ENCODE data around the gene NPEPL1.
A peak's percentile ranks its signal among the peaks of the same experiment; 100 is the strongest.

Gene NPEPL1

DNA sequence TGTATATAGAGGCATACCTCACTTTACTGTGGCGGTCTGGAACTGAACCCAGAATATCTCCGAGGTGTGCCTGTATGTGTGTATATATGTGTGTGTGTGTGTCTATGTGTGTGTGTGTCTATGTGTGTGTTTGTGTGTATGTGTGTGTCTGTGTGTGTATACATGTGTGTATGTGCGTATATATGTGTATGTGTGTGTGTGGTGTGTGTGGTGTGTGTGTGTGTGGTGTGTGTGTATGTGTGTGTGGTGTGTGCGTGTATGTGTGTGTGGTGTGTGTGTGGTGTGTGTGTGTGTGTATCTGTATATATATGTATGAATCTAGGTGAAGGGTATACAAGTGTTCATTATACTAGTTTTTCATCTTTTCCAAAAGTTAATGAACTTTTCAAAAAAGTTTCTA lies 4.2 kb upstream of the NPEPL1 start:
- DNase-seq (ENCODE audit: low read depth) = no peak
- no peak overlapping the region for H3K4me3 ChIP-seq (ENCODE audit: low read length)
- H3K27me3 ChIP-seq (replicated peaks; ENCODE audit: control insufficient read depth, insufficient read depth, low read length) = no peaks in the 10 kb centered on the region
- H3K9me3 ChIP-seq (ENCODE audit: control insufficient read depth, low read length) = no peaks in the 10 kb centered on the region
- H3K36me3 ChIP-seq (ENCODE audit: control insufficient read depth, insufficient read depth, low read length, severe bottlenecking) = peaks cover 3% of the 10 kb centered on the region
- peaks cover 25% of the 10 kb centered on the region for H3K4me1 ChIP-seq (ENCODE audit: control insufficient read depth, insufficient read depth, low read length)
- H3K9ac ChIP-seq (ENCODE audit: low read length) = peak overlapping the region; percentile 25

GRCh38 chr20:58688840-58689239 lies 3.8 kb upstream of the NPEPL1 start:
- Histone ChIP-seq H3K27me3 (replicated peaks; ENCODE audit: control insufficient read depth, insufficient read depth, low read length) (no peaks in the 10 kb centered on the region), H3K9me3 (ENCODE audit: control insufficient read depth, low read length) (no peaks in the 10 kb centered on the region), H3K4me3 (ENCODE audit: low read length) (no peak overlapping the region), H3K36me3 (ENCODE audit: control insufficient read depth, insufficient read depth, low read length, severe bottlenecking) (peaks cover 3% of the 10 kb centered on the region), H3K9ac (ENCODE audit: low read length) (peak overlapping the region; percentile 25), H3K4me1 (ENCODE audit: control insufficient read depth, insufficient read depth, low read length) (peaks cover 30% of the 10 kb centered on the region)
- no peak for DNase-seq (ENCODE audit: low read depth)

DNA sequence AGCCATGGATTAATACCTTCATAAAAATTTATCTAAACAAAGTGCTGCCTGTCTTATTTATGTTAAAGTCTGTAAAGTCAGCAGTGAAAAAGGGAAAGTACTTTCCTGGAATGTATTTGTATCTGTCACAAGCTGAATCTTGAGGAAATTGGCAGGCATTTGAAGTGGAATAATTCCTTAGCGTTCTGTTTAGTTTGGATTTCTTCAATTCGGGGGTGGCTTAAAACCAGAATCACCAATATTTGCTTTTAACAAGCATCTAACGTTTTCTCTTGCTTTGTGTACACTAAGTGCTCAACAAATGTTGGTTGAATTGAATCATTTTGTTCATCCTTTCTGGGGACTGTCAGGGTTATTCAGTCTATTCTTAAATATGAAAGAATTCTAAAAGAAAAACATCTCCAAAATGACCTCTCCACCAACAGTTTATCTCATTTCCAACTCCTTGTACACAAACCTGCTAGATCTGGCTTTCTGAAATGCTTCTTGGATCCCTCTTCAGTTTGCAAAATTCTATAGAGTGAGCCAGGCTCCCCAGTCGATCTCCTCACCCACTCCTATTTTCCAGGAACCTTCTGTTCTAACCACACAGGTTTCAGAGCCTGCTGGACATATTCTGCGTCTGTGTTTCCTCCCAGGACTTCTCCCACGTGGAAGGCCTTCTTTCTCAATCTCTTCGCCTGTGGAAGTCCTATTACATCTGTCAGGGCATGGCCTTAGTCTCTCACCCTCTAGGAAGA lies 2.0 kb upstream of the NPEPL1 start:
- no peaks in the 10 kb centered on the region for H3K9me3 ChIP-seq (ENCODE audit: control insufficient read depth, low read length)
- peaks cover 38% of the 10 kb centered on the region for H3K4me1 ChIP-seq (ENCODE audit: control insufficient read depth, insufficient read depth, low read length)
- H3K36me3 ChIP-seq (ENCODE audit: control insufficient read depth, insufficient read depth, low read length, severe bottlenecking) = peaks cover 6% of the 10 kb centered on the region
- peak overlapping the region; percentile 42 for H3K4me3 ChIP-seq (ENCODE audit: low read length)
- H3K9ac ChIP-seq (ENCODE audit: low read length) = peak overlapping the region; percentile 84
- H3K27me3 ChIP-seq (replicated peaks; ENCODE audit: control insufficient read depth, insufficient read depth, low read length) = no peaks in the 10 kb centered on the region
- DNase-seq (ENCODE audit: low read depth) = peak; percentile 57

DNA sequence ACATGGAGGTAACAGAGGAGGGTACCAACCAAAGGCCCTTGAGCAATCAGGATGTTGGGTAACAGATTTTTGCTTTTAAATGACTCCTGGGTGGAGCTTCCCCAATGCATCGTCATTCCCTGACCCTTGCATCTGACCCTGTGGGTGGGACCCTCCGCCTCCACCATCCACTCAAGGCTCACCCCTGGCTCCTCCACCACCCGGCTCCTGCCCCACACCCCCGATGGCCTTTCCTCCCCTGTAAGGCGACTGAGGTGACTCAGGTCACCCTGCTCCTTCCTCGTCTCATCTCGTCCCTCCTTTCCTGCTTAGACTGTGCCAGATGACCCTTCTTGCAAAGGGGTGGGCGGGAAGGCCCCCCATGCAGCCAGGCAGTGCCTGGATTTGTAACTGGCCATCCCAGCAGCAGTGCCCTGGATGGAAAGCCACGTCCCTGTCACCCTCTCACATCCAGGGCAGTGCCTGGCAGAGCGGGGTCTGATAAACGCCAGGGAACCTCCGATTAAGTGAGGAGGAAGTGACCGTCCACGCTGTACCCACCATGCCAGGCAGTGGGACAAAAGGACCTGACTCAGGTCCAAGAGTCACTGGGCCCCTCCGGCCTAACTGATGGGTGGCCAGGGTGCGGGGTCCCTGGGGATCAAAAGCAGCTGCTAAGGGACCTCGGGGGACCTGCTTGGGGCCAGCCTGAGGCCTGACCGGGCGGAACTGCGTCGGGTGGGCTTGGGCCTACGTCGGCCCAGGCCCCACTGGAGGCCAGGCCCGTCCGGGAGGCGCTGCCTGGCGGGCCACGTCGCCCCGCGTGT lies 624 bp upstream of the NPEPL1 start:
- H3K4me3 ChIP-seq (ENCODE audit: low read length) = no peak overlapping the region
- H3K4me1 ChIP-seq (ENCODE audit: control insufficient read depth, insufficient read depth, low read length) = peaks cover 38% of the 10 kb centered on the region
- no peaks in the 10 kb centered on the region for H3K27me3 ChIP-seq (replicated peaks; ENCODE audit: control insufficient read depth, insufficient read depth, low read length)
- H3K9ac ChIP-seq (ENCODE audit: low read length) = peak overlapping the region; percentile 84
- peaks cover 20% of the 10 kb centered on the region for H3K36me3 ChIP-seq (ENCODE audit: control insufficient read depth, insufficient read depth, low read length, severe bottlenecking)
- DNase-seq (ENCODE audit: low read depth) = peak; percentile 21
- no peaks in the 10 kb centered on the region for H3K9me3 ChIP-seq (ENCODE audit: control insufficient read depth, low read length)

GRCh38 chr20:58693226-58694006 lies 816 bp downstream of the NPEPL1 start:
- DNase-seq (ENCODE audit: low read depth) = no peak
- Histone ChIP-seq H3K9ac (ENCODE audit: low read length) (peak overlapping the region; percentile 88), H3K4me1 (ENCODE audit: control insufficient read depth, insufficient read depth, low read length) (peaks cover 38% of the 10 kb centered on the region), H3K36me3 (ENCODE audit: control insufficient read depth, insufficient read depth, low read length, severe bottlenecking) (peaks cover 29% of the 10 kb centered on the region), H3K4me3 (ENCODE audit: low read length) (peak overlapping the region; percentile 80), H3K9me3 (ENCODE audit: control insufficient read depth, low read length) (no peaks in the 10 kb centered on the region), H3K27me3 (replicated peaks; ENCODE audit: control insufficient read depth, insufficient read depth, low read length) (no peaks in the 10 kb centered on the region)

DNA sequence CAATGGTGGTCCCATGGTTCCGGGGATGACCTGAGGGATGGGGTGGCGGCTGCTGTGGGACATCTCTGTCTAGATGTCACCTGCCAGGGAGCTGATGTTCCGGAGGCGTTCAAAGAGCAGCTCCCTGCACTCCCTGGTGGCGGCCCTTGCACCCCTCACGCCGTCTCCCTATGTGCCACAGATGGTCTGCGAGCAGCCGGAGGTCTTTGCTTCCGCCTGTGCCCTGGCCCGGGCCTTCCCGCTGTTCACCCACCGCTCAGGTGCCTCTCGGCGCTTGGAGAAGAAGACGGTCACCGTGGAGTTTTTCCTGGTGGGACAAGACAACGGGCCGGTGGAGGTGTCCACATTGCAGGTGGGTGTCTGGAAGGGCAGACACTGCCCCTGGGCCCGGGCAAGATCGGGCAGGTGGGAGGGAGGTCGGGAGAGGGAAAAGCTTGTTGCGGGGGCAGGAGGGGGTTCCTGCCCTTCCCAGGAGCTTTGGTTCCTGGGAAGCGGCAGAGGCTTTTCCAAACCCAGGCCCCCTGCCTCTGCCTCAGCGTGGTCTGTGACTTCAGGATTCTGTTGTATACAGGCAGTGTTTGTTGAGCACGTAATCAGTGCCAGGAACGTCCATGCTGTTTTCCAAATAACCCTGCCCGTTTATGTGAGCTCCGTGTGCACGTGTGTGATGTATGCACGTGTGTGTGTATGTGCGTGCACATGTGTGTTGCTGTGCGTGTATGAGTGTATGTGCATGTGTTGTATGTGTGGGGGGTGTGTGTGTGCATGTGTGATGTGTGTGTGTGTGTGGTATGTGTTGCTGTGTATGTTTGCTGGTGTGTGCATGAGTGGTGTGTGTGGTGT lies 1.9 kb downstream of the NPEPL1 start:
- Histone ChIP-seq H3K27me3 (replicated peaks; ENCODE audit: control insufficient read depth, insufficient read depth, low read length) (no peaks in the 10 kb centered on the region), H3K36me3 (ENCODE audit: control insufficient read depth, insufficient read depth, low read length, severe bottlenecking) (peaks cover 29% of the 10 kb centered on the region), H3K9me3 (ENCODE audit: control insufficient read depth, low read length) (no peaks in the 10 kb centered on the region), H3K4me3 (ENCODE audit: low read length) (peak overlapping the region; percentile 80), H3K9ac (ENCODE audit: low read length) (peak overlapping the region; percentile 88), H3K4me1 (ENCODE audit: control insufficient read depth, insufficient read depth, low read length) (peaks cover 45% of the 10 kb centered on the region)
- no peak for DNase-seq (ENCODE audit: low read depth)

DNA sequence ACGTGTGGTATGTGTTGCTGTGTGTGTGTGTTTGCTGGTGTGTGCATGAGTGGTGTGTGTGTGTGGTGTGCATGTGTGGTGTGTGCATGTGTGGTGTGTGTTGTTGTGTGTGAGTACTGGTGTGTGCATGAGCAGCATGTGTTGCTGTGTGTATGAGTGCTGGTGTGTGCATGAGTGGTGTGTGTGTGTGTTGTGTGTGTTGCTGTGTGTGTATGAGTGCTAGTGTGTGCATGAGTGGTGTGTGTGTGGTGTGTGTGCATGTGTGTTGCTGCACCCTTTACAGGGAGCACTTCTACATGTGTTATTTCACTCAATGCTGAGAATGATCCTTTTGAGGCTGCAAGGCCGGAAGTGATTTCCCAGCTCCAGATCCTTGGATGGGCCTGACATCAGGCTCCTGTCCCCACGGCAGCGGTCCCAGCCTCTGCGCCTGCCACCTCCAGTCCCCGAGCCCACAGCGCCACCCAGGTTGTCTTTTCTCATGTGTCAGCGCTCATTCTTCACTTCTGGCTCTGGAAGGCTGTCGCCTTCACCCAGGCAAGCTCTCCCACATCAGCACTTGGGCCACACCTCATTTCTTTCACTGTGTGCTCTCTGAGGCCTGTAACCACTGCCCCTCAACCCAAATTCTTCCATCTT lies 2.6 kb downstream of the NPEPL1 start:
- H3K4me3 ChIP-seq (ENCODE audit: low read length) = no peak overlapping the region
- no peak for DNase-seq (ENCODE audit: low read depth)

DNA sequence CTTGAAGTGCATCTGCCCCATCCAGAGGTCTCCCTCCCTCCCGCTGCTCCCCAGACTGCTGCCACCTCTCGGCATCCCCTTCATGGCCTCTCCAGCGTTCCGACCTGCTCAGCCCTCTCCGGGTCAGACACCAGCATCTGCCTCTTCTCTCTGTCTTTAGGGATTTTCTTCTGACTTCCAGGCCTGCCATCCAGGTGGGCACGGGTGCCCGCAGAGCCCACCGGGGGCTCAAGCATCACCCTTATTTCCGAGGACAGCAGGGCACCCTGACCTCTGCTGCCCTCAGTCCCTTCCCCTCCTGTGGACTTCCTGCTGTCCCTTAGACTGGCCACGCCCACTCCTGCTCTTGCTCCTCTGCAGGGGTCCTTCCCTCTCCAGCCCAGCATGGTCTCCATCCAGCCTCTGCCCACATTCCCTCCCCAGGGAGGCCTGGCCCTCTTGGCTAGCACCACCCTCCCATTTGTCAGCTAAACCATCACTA lies 3.3 kb downstream of the NPEPL1 start:
- no peak overlapping the region for H3K9ac ChIP-seq (ENCODE audit: low read length)
- no peaks in the 10 kb centered on the region for H3K27me3 ChIP-seq (replicated peaks; ENCODE audit: control insufficient read depth, insufficient read depth, low read length)
- H3K4me1 ChIP-seq (ENCODE audit: control insufficient read depth, insufficient read depth, low read length) = peaks cover 50% of the 10 kb centered on the region
- H3K36me3 ChIP-seq (ENCODE audit: control insufficient read depth, insufficient read depth, low read length, severe bottlenecking) = peaks cover 29% of the 10 kb centered on the region
- no peak overlapping the region for H3K4me3 ChIP-seq (ENCODE audit: low read length)
- DNase-seq (ENCODE audit: low read depth) = no peak
- no peaks in the 10 kb centered on the region for H3K9me3 ChIP-seq (ENCODE audit: control insufficient read depth, low read length)

More for the DNA sequence above, 2.6 kb downstream of the NPEPL1 start:
- Histone ChIP-seq H3K9ac (ENCODE audit: low read length) (no peak overlapping the region), H3K4me1 (ENCODE audit: control insufficient read depth, insufficient read depth, low read length) (peaks cover 50% of the 10 kb centered on the region), H3K27me3 (replicated peaks; ENCODE audit: control insufficient read depth, insufficient read depth, low read length) (no peaks in the 10 kb centered on the region), H3K36me3 (ENCODE audit: control insufficient read depth, insufficient read depth, low read length, severe bottlenecking) (peaks cover 29% of the 10 kb centered on the region), H3K9me3 (ENCODE audit: control insufficient read depth, low read length) (no peaks in the 10 kb centered on the region)

GRCh38 chr20:58696411-58696961 lies 3.9 kb downstream of the NPEPL1 start:
- no peak overlapping the region for H3K4me3 ChIP-seq (ENCODE audit: low read length)
- H3K9me3 ChIP-seq (ENCODE audit: control insufficient read depth, low read length) = no peaks in the 10 kb centered on the region
- H3K4me1 ChIP-seq (ENCODE audit: control insufficient read depth, insufficient read depth, low read length) = peaks cover 45% of the 10 kb centered on the region
- DNase-seq (ENCODE audit: low read depth) = no peak
- H3K27me3 ChIP-seq (replicated peaks; ENCODE audit: control insufficient read depth, insufficient read depth, low read length) = no peaks in the 10 kb centered on the region
- H3K36me3 ChIP-seq (ENCODE audit: control insufficient read depth, insufficient read depth, low read length, severe bottlenecking) = peaks cover 29% of the 10 kb centered on the region
- no peak overlapping the region for H3K9ac ChIP-seq (ENCODE audit: low read length)

Measured in adipocyte (in vitro differentiated cells).